Fibroblast of skin of back (primary cell): ENCODE data around the gene BRINP2.
A peak's percentile ranks its signal among the peaks of the same experiment; 100 is the strongest.

ENCODE experiments used
- DNase-seq: peaks from one replicate; pipeline ENCODE4 v3.0.0-alpha.2; 2013

BRINP2 gene

GRCh38 chr1:177164380-177165068 lies 6.2 kb upstream of the BRINP2 start, which contains the start of gene ASTN1:
TSS of gene ASTN1 (minus strand) at chr1:177164712. CDS start at chr1:177164676, 36 bp downstream.
- DNase-seq = no peak

- DNase-seq = no peak
Measured at GRCh38 chr1:177165069-177165439, 5.7 kb upstream of the BRINP2 start.

- no peak for DNase-seq
Measured at GRCh38 chr1:177171536-177172123, 872 bp downstream of the BRINP2 start.

GRCh38 chr1:177172272-177172671 lies 1.5 kb downstream of the BRINP2 start:
- DNase-seq = no peak

- no peak for DNase-seq
Measured at GRCh38 chr1:177172866-177173265, 2.1 kb downstream of the BRINP2 start.

- DNase-seq = no peak
Measured at GRCh38 chr1:177173976-177174375, 3.2 kb downstream of the BRINP2 start.

- no peak for DNase-seq
Measured at GRCh38 chr1:177174921-177175634, 4.3 kb downstream of the BRINP2 start.

GRCh38 chr1:177181280-177181630 lies 10.5 kb downstream of the BRINP2 start:
- DNase-seq = no peak

GRCh38 chr1:177181631-177182291 lies 11.0 kb downstream of the BRINP2 start:
- DNase-seq = peak; percentile 50

GRCh38 chr1:177183836-177184235 lies 13.1 kb downstream of the BRINP2 start:
- DNase-seq = no peak

- no peak for DNase-seq
Measured at GRCh38 chr1:177185209-177185608, 14.5 kb downstream of the BRINP2 start.

GRCh38 chr1:177186639-177187038 lies 15.9 kb downstream of the BRINP2 start:
- DNase-seq = no peak

GRCh38 chr1:177190308-177190970 lies 19.7 kb downstream of the BRINP2 start:
- DNase-seq = no peak

- no peak for DNase-seq
Measured at GRCh38 chr1:177198243-177198642, 27.5 kb downstream of the BRINP2 start.

- no peak for DNase-seq
Measured at GRCh38 chr1:177200290-177200689, 29.5 kb downstream of the BRINP2 start.

GRCh38 chr1:177206831-177207355 lies 36.1 kb downstream of the BRINP2 start:
- no peak for DNase-seq

- no peak for DNase-seq
Measured at GRCh38 chr1:177208920-177209319, 38.2 kb downstream of the BRINP2 start.

- peak; percentile 96 for DNase-seq
Measured at GRCh38 chr1:177209357-177209756, 38.6 kb downstream of the BRINP2 start.

- no peak for DNase-seq
Measured at GRCh38 chr1:177210071-177210470, 39.3 kb downstream of the BRINP2 start.

- DNase-seq = no peak
Measured at GRCh38 chr1:177211231-177211630, 40.5 kb downstream of the BRINP2 start.

GRCh38 chr1:177216587-177217202 lies 45.9 kb downstream of the BRINP2 start:
- no peak for DNase-seq
